ENCODE results near the gene EPHA1.
"Not testable (repeated sequence)": the region's sequence is repeated elsewhere in the genome, so short reads cannot be mapped to it uniquely, and the experiment has no call there.

Gene EPHA1

GRCh38 chr7:143417734-143418383 is 9.2 kb upstream of the EPHA1 start:
- no peak overlapping the region for H3K27ac ChIP-seq (ENCODE audit: poor library complexity, severe bottlenecking)
- DNase-seq (ENCODE audit: low spot score) = no peak
- no peaks in the 10 kb centered on the region for H3K27me3 ChIP-seq (ENCODE audit: insufficient read depth, poor library complexity, severe bottlenecking)
- no peaks in the 10 kb centered on the region for H3K9me3 ChIP-seq (ENCODE audit: severe bottlenecking)
- peaks cover 17% of the 10 kb centered on the region for H3K4me1 ChIP-seq (ENCODE audit: insufficient read depth, poor library complexity, severe bottlenecking)
- no peak for ATAC-seq (ENCODE audit: low read depth)
- no peaks in the 10 kb centered on the region for H3K36me3 ChIP-seq (ENCODE audit: low read depth)
- TF ChIP-seq CTCF (IDR thresholded peaks at IDR 0.05; ENCODE audit: poor library complexity, severe bottlenecking) = no peak
- H3K4me3 ChIP-seq (ENCODE audit: severe bottlenecking) = no peak overlapping the region

- Histone ChIP-seq H3K4me3 (ENCODE audit: severe bottlenecking) (no peak overlapping the region), H3K36me3 (ENCODE audit: low read depth) (no peaks in the 10 kb centered on the region), H3K4me1 (ENCODE audit: insufficient read depth, poor library complexity, severe bottlenecking) (peaks cover 17% of the 10 kb centered on the region), H3K27me3 (ENCODE audit: insufficient read depth, poor library complexity, severe bottlenecking) (no peaks in the 10 kb centered on the region), H3K9me3 (ENCODE audit: severe bottlenecking) (no peaks in the 10 kb centered on the region), H3K27ac (ENCODE audit: poor library complexity, severe bottlenecking) (peak overlapping the region; percentile 70)
- TF ChIP-seq CTCF (IDR thresholded peaks at IDR 0.05; ENCODE audit: poor library complexity, severe bottlenecking) = peak; percentile 91
- DNase-seq (ENCODE audit: low spot score) (no peak), ATAC-seq (ENCODE audit: low read depth) (peak; percentile 39; the same call in 2 of the 3 replicates)
Measured at GRCh38 chr7:143416565-143417149, 8.0 kb upstream of the EPHA1 start.

GRCh38 chr7:143415742-143416397 is 7.2 kb upstream of the EPHA1 start:
- ATAC-seq (ENCODE audit: low read depth) (peak; percentile 81), DNase-seq (ENCODE audit: low spot score) (no peak)
- Histone ChIP-seq H3K27me3 (ENCODE audit: insufficient read depth, poor library complexity, severe bottlenecking) (no peaks in the 10 kb centered on the region), H3K27ac (ENCODE audit: poor library complexity, severe bottlenecking) (peak overlapping the region; percentile 70), H3K36me3 (ENCODE audit: low read depth) (no peaks in the 10 kb centered on the region), H3K4me3 (ENCODE audit: severe bottlenecking) (peak overlapping the region; percentile 5), H3K4me1 (ENCODE audit: insufficient read depth, poor library complexity, severe bottlenecking) (peaks cover 17% of the 10 kb centered on the region), H3K9me3 (ENCODE audit: severe bottlenecking) (no peaks in the 10 kb centered on the region)
- no peak for TF ChIP-seq CTCF (IDR thresholded peaks at IDR 0.05; ENCODE audit: poor library complexity, severe bottlenecking)

- H3K4me1 ChIP-seq (ENCODE audit: insufficient read depth, poor library complexity, severe bottlenecking) = peaks cover 17% of the 10 kb centered on the region
- peak overlapping the region; percentile 70 for H3K27ac ChIP-seq (ENCODE audit: poor library complexity, severe bottlenecking)
- not testable (repeated sequence) for H3K4me3 ChIP-seq (ENCODE audit: severe bottlenecking); ATAC-seq (ENCODE audit: low read depth); H3K9me3 ChIP-seq (ENCODE audit: severe bottlenecking); H3K27me3 ChIP-seq (ENCODE audit: insufficient read depth, poor library complexity, severe bottlenecking); H3K36me3 ChIP-seq (ENCODE audit: low read depth); DNase-seq (ENCODE audit: low spot score)
Measured at GRCh38 chr7:143415209-143415608, 6.6 kb upstream of the EPHA1 start.

- Histone ChIP-seq H3K4me1 (ENCODE audit: insufficient read depth, poor library complexity, severe bottlenecking) (peaks cover 13% of the 10 kb centered on the region), H3K9me3 (ENCODE audit: severe bottlenecking) (no peaks in the 10 kb centered on the region), H3K27me3 (ENCODE audit: insufficient read depth, poor library complexity, severe bottlenecking) (no peaks in the 10 kb centered on the region), H3K27ac (ENCODE audit: poor library complexity, severe bottlenecking) (no peak overlapping the region), H3K4me3 (ENCODE audit: severe bottlenecking) (no peak overlapping the region), H3K36me3 (ENCODE audit: low read depth) (no peaks in the 10 kb centered on the region)
- DNase-seq (ENCODE audit: low spot score) = no peak
- TF ChIP-seq CTCF (IDR thresholded peaks at IDR 0.05; ENCODE audit: poor library complexity, severe bottlenecking) = no peak
- ATAC-seq (ENCODE audit: low read depth) = no peak
Measured at GRCh38 chr7:143413123-143413522, 4.5 kb upstream of the EPHA1 start.

Measured in RWPE2 (cell line).